Common myeloid progenitor, CD34-positive (primary cell): Measurements from ENCODE around the gene WDR18.

Experiments used
- CTCF ChIA-PET: fragments of 350-600 bp; sonication (Branson Sonifier 250); formaldehyde crosslinking; loops from one replicate; lab custom pipeline; 2021; ENCODE audit warnings: antibody characterized with exemption; lab: Charles Lee
- POLR2A ChIA-PET: fragments of 350-600 bp; sonication (Branson Sonifier 250); formaldehyde crosslinking; loops from one replicate; lab custom pipeline; 2021; ENCODE audit warnings: antibody characterized with exemption; lab: Charles Lee
- DNase-seq, 3 donors: peaks; one replicate each; pipeline versions ENCODE4 v3.0.0 to v3.0.0-alpha.2; 2013
- H3K27ac ChIP-seq, 2 experiments: 1 replicate in 1 of 2; 2 replicates in 1 of 2; pipeline ENCODE4 v1.7.0; 2013; ENCODE audit warnings: inconsistent platforms in 2 of 2, low read length in 2 of 2, mild to moderate bottlenecking in 2 of 2, low read depth in 1 of 2, moderate library complexity in 1 of 2; ENCODE audit not compliant: severe bottlenecking in 2 of 2, insufficient read depth in 1 of 2, poor library complexity in 1 of 2
- H3K27me3 ChIP-seq, 5 experiments: replicated peaks in 2 of 5; 1 replicate in 3 of 5; 2 replicates in 2 of 5; pipeline versions ENCODE4 v1.6.1 to v1.7.0; 2013; ENCODE audit warnings: low read length in 4 of 5, mild to moderate bottlenecking in 2 of 5, moderate library complexity in 2 of 5, inconsistent platforms in 1 of 5; ENCODE audit not compliant: insufficient read depth in 5 of 5, control insufficient read depth in 4 of 5
- H3K36me3 ChIP-seq, 4 experiments: 1 replicate in 2 of 4; 2 replicates in 2 of 4; pipeline versions ENCODE4 v1.6.1 to v1.7.0; 2013; ENCODE audit warnings: low read length in 3 of 4, control low read depth in 1 of 4, mild to moderate bottlenecking in 1 of 4; ENCODE audit not compliant: control insufficient read depth in 4 of 4, insufficient read depth in 4 of 4
- H3K4me1 ChIP-seq, 4 experiments: 1 replicate in 3 of 4; 2 replicates in 1 of 4; pipeline versions ENCODE4 v1.6.1 to v1.7.1; 2013; ENCODE audit warnings: low read length in 3 of 4, mild to moderate bottlenecking in 3 of 4, control low read depth in 1 of 4, inconsistent platforms in 1 of 4, moderate library complexity in 1 of 4; ENCODE audit not compliant: control insufficient read depth in 4 of 4, insufficient read depth in 4 of 4; ENCODE audit errors: control extremely low read depth in 1 of 4
- H3K4me3 ChIP-seq, 7 experiments: 1 replicate in 4 of 7; 2 replicates in 3 of 7; pipeline versions ENCODE4 v1.5.1 to v1.7.0; 2013; ENCODE audit warnings: mild to moderate bottlenecking in 7 of 7, low read length in 6 of 7, moderate library complexity in 6 of 7, inconsistent platforms in 2 of 7, low read depth in 2 of 7, control low read depth in 1 of 7; ENCODE audit not compliant: insufficient read depth in 4 of 7, control insufficient read depth in 1 of 7; ENCODE audit errors: extremely low read depth in 1 of 7
- H3K9me3 ChIP-seq, 5 experiments: 1 replicate in 4 of 5; 2 replicates in 1 of 5; pipeline versions ENCODE4 v1.6.1 to v1.7.1; 2013; ENCODE audit warnings: low read length in 4 of 5, mild to moderate bottlenecking in 2 of 5, inconsistent platforms in 1 of 5, low read depth in 1 of 5, moderate library complexity in 1 of 5; ENCODE audit not compliant: control insufficient read depth in 4 of 5, insufficient read depth in 2 of 5; ENCODE audit errors: control extremely low read depth in 1 of 5
- WGBS: methylation state at CpG from one replicate; pipeline ENCODE4 v1.1.5; 2013; ENCODE audit not compliant: insufficient coverage; 5-methylcytosine and 5-hydroxymethylcytosine counted together

The WDR18 gene

GRCh38 chr19:960020-960419 is 24.1 kb upstream of the WDR18 start:
- H3K27ac ChIP-seq = peak overlapping the region in 1 of 2 experiments; percentile 5
- ChIA-PET CTCF (interaction anchor here (1.0 kb wide), 1 partner anchor 22 kb away, joined by 3 read pairs; no protein-coding TSS in a partner anchor), POLR2A (no interaction called here)
- DNase-seq = no peak
- 74% methylated on average over 9 of the region's 12 CpGs for WGBS
- H3K36me3 ChIP-seq = peaks cover 4 to 51% (median 18%) of the 10 kb centered on the region in 4 experiments
- peaks cover 0 to 3% (median 0%) of the 10 kb centered on the region in 5 experiments for H3K9me3 ChIP-seq
- H3K4me3 ChIP-seq = no peak overlapping the region
- peaks cover 0 to 24% (median 12%) of the 10 kb centered on the region in 4 experiments for H3K4me1 ChIP-seq
- H3K27me3 ChIP-seq = no peaks in the 10 kb centered on the region

- Histone ChIP-seq H3K27ac (peak overlapping the region in 1 of 2 experiments; percentile 5), H3K9me3 (peaks cover 0 to 4% (median 0%) of the 10 kb centered on the region in 5 experiments), H3K4me3 (no peak overlapping the region), H3K4me1 (peaks cover 0 to 24% (median 11%) of the 10 kb centered on the region in 4 experiments), H3K36me3 (peaks cover 5 to 56% (median 23%) of the 10 kb centered on the region in 4 experiments), H3K27me3 (no peaks in the 10 kb centered on the region)
- WGBS = 82% methylated on average over 8 of the region's 8 CpGs
- ChIA-PET CTCF (no interaction called here), POLR2A (no interaction called here)
- DNase-seq = no peak
Measured at GRCh38 chr19:960601-960938, 23.6 kb upstream of the WDR18 start.

- 93% methylated on average over 7 of the region's 14 CpGs for WGBS
- H3K27ac ChIP-seq = no peak overlapping the region
- peaks cover 0 to 4% (median 3%) of the 10 kb centered on the region in 5 experiments for H3K9me3 ChIP-seq
- ChIA-PET POLR2A (no interaction called here), CTCF (interaction anchor here (0.7 to 1.3 kb wide), 6 partner anchors 9 to 38 kb away, joined by 3 to 5 read pairs (median 3); no protein-coding TSS in a partner anchor)
- peak in 1 of 3 donors; percentile 36 for DNase-seq
- no peaks in the 10 kb centered on the region for H3K27me3 ChIP-seq
- no peak overlapping the region for H3K4me3 ChIP-seq
- H3K4me1 ChIP-seq = peaks cover 0 to 24% (median 11%) of the 10 kb centered on the region in 4 experiments
- peaks cover 5 to 65% (median 28%) of the 10 kb centered on the region in 4 experiments for H3K36me3 ChIP-seq
Measured at GRCh38 chr19:961866-962620, 22.1 kb upstream of the WDR18 start.

- Histone ChIP-seq H3K36me3 (peaks cover 5 to 71% (median 32%) of the 10 kb centered on the region in 4 experiments), H3K27me3 (no peaks in the 10 kb centered on the region), H3K4me1 (peaks cover 0 to 24% (median 11%) of the 10 kb centered on the region in 4 experiments), H3K4me3 (no peak overlapping the region), H3K27ac (no peak overlapping the region), H3K9me3 (peaks cover 0 to 4% (median 3%) of the 10 kb centered on the region in 5 experiments)
- ChIA-PET CTCF (interaction anchor here (0.6 to 1.7 kb wide), 5 partner anchors 9 to 47 kb away, joined by 3 to 5 read pairs (median 3); no protein-coding TSS in a partner anchor), POLR2A (no interaction called here)
- WGBS = 92% methylated on average over 21 of the region's 31 CpGs
- no peak for DNase-seq
Measured at GRCh38 chr19:962683-963400, 21.3 kb upstream of the WDR18 start.

GRCh38 chr19:963486-963951 is 20.6 kb upstream of the WDR18 start:
- H3K36me3 ChIP-seq = peaks cover 5 to 75% (median 35%) of the 10 kb centered on the region in 4 experiments

GRCh38 chr19:964116-964520 is 20.0 kb upstream of the WDR18 start:
- CTCF ChIA-PET = interaction anchor here (0.7 to 2.0 kb wide), 4 partner anchors 18 to 46 kb away, joined by 3 to 7 read pairs (median 4); partner anchors contain the start of gene WDR18
- 95% methylated on average over 11 of the region's 16 CpGs for WGBS
- POLR2A ChIA-PET = no interaction called here

More at GRCh38 chr19:963486-963951, 20.6 kb upstream of the WDR18 start:
- WGBS = 79% methylated on average over 9 of the region's 11 CpGs
- H3K9me3 ChIP-seq = peaks cover 0 to 4% (median 3%) of the 10 kb centered on the region in 5 experiments
- no peak for DNase-seq
- H3K27ac ChIP-seq = no peak overlapping the region
- H3K27me3 ChIP-seq = no peaks in the 10 kb centered on the region
- no peak overlapping the region for H3K4me3 ChIP-seq
- H3K4me1 ChIP-seq = peaks cover 0 to 24% (median 11%) of the 10 kb centered on the region in 4 experiments
- CTCF ChIA-PET = interaction anchor here (1.7 to 2.0 kb wide), 2 partner anchors 40 to 46 kb away, joined by 3 to 5 read pairs; no protein-coding TSS in a partner anchor
- POLR2A ChIA-PET = no interaction called here

More at GRCh38 chr19:964116-964520, 20.0 kb upstream of the WDR18 start:
- Histone ChIP-seq H3K27ac (no peak overlapping the region), H3K27me3 (no peaks in the 10 kb centered on the region), H3K4me1 (peaks cover 0 to 24% (median 11%) of the 10 kb centered on the region in 4 experiments), H3K9me3 (peaks cover 0 to 4% (median 3%) of the 10 kb centered on the region in 5 experiments), H3K4me3 (no peak overlapping the region), H3K36me3 (peaks cover 5 to 77% (median 34%) of the 10 kb centered on the region in 4 experiments)
- DNase-seq = no peak
